NCI-H345 (cell line): ENCODE data around the gene GATA6.
A peak's percentile ranks its signal among the peaks of the same experiment; 100 is the strongest.

Experiments
- DNase-seq: peaks from one replicate; lab custom pipeline; 2025; lab: John Stamatoyannopoulos, UW

Gene GATA6

DNA sequence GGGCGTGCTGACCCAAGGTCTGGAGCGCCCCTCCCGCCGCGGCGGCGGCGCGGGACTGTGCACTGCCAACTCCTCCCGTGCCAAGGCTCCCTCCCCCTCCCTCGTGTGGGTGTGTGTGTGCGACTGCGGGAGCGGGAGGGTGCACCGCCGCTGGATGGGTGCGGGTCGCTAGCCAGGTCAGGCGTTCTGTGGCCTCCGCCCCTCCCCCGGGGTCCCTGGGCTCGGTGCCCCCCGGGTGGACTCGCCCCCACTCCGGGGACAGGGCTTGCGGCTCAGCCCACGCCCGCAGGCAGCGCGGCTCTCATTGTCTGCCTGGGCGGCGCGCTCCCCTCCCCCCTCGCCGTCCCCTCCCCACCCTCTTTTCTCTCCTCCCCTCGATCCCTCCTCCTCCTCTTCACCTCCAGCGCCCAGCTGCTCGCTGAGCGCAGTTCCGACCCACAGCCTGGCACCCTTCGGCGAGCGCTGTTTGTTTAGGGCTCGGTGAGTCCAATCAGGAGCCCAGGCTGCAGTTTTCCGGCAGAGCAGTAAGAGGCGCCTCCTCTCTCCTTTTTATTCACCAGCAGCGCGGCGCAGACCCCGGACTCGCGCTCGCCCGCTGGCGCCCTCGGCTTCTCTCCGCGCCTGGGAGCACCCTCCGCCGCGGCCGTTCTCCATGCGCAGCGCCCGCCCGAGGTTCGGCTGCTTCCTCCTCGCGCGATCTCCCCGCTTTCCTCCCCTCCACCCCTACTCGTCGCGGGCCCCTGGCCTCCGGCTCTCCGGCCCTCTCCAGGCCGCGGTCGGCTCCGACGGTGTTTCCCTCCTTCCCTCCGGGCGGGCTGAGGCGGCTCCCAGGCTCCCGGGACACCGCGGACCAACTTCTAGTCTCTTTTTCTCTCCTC is at the start of gene GATA6:
Gene GATA6, plus strand, starts transcription at position 579 of the 878 bp plus-strand sequence. CDS start 1,556 bp downstream, outside the sequence.
- DNase-seq: peak; percentile 37

DNA sequence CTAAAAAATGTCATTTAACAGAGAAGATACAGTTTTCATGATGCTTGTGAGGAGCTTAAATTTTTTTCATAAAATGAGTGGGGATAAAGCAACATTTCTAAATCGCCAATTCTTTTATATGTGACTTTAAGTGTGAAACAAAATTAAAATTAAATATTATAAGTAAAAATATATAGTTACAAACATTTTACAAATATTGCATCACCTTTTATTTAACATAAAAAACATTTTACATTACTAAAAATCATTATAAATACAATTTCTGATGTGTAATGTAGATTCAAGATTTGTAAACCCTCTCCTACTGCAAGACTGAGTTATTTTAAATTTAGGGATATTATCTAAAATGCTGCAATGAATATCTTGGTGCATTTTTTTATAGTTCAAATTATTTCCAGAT is 44.4 kb upstream of the GATA6 start:
- DNase-seq: no peak

DNA sequence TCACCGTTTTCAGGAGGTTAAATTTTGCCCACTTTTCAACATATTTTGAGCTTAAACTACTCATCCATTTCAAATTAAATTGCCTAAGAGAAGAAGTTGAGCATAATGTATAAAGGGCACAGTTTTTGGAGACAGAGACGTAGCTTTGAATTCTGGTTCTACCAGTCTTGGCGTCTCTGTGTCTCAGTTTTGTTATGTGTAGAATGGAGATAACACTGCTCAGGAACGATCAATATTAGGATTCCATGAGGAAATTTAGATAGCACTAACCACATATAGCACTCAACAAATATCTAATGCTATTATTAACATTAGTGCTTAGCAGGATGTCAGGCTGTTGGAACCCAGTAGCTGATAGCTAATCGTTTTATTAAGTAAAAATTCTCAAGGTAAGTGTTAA is 40.4 kb upstream of the GATA6 start:
- DNase-seq: no peak

DNA sequence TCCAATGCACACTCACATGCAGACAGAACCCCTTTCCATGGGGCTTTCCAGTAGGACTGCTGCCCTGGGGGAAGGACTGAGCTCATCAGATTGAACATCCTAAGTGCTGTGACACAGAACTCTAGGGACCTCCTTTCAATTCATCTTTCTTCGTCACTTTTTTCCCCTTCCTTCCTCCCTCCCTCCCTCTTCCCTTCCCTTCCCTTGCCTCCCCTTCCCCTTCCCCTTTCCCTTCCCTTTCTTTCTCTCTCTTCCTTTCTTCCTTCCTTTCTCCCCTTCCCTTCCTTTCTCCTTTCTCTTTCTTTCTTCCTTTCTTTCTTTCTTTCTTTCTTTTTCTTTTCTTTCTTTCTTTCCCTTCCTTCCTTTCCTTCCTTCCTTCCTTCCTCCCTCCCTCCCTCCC is 39.6 kb upstream of the GATA6 start:
- DNase-seq: no peak

DNA sequence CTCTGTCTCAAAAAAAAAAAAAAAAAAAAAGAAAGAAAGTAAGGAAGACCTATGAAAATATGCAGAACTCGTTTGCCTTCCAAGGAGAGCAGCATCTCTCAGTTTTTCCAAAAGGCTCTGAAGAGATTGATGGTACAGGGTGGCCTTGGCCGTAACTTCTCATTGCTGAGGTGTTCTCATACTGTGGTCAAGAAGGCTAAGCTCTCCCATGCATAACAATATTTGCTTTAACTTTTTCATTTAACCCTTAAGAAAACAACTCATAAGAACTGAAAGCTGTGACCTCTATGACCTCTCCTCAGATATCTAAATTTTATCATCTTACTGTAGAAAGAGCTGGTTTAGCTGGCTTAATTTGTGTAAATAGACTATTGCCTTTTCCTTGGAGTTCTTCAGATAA is 37.1 kb upstream of the GATA6 start:
- no peak for DNase-seq

DNA sequence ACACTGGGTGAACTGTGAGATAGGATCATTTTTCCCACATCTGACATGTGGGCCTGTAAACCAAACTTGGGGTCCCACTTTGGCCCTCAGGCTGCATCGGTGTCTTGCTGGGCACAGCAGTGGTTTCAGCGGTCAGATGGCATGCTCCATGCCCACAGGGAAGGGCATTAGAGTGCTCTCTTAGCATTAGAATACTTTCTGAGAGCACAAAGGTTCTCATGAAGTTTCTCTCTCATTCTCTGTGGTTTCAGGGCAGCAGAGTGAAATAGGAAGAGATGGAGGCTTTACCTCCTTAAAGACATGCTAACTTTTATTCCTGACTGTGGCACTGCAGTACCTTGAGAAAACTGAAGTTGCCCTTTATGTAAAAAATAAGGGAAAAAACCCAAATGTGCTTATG is 36.6 kb upstream of the GATA6 start:
- no peak for DNase-seq

DNA sequence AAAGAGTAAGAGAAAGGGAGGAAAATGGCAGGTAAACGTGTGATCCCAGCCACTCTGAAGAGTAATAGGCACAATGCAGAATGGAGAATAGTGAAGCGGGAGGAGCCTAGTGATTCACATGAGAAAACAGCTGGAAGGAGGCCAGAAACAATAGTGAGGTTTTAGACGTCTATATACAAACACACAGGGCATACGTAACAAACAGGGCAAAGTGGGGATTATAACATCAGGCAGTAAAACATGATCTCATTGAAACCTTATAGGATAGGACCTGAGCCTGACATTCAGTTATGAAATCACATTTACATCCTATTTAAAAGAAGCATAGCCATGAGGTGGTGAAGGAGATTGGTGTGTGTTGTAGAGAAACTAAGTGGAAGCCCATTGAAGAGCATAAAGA is 33.0 kb upstream of the GATA6 start:
- no peak for DNase-seq

DNA sequence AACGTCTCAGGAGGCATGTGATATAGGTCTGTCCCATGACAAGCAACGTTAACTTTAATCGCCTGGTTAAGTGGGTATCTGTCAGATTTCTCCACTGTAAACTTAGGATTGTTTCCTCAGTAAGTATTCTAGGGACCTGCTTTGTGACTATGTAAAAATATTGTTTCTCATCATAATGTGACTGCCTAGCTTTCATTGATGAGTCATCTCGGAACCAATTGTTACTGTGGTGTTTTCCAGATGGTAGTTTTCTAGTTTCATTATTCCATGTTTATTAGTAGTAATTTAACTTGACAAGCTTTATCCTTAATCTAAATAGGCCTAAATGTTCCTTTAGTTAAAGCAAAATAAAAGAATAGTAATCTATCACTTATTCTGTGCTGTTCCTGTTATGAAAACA is 28.2 kb upstream of the GATA6 start:
- no peak for DNase-seq

DNA sequence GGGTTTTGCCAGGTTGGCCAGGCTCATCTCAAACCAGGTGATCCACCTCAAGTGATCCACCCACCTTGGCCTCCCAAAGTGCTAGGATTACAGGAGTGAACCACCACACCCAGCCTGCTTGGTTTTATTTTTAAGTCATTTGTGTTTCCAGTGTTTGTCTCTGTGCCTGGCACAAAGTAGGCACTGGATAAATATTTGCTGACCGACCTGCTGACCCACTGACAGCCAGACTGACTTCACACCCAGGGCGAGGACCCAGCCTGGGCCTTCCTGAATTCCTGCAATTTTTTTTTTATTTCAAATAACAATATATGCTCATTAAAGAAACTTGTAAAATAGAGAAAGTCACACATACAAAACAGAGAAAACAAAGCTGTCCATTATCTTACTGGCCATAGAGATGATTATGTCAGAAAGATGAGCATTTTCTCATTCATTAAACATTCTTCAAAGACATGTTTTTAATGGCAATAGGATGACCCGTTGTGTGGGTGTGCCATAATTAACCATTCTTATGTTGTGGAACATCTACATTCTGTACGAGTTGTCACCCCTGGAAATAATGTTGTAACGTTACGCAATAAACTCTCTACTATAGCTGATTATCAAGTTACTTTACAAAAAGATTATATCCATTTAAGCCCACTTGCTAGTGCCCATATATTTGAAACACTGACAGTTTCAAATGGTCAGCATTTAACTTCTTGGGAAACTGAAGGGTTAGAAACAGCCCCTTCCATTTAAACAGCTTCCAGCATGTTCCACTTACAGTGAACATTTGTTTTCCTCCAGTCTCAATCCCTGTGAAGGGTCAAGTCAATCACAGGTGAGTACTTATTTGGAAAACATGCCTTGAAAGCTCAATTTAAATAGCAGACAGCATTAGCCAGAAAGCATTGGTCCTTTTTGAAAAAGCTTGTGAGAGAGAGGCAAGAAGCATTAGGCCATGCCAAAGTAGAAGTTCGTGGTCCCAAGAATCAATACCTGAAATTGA is 25.7 kb upstream of the GATA6 start:
- DNase-seq: no peak

DNA sequence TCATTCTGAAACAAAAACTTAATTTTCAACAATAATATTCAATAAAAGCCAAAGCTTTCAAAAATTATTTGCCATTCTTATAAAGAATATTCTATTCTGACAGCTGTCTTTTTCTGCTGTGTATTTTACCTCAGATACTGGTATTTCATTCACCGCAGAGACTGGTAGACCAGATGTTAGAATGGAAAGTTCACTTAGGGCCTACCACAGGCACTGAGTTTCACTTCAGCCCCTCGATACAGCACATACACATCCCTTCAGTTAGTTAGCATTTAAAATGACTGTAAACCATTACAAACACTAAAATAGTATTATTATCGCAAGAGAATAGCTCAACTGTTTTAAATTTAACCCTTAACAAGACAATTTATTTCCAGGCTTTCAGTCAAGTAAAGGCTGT is 24.2 kb upstream of the GATA6 start:
- no peak for DNase-seq

DNA sequence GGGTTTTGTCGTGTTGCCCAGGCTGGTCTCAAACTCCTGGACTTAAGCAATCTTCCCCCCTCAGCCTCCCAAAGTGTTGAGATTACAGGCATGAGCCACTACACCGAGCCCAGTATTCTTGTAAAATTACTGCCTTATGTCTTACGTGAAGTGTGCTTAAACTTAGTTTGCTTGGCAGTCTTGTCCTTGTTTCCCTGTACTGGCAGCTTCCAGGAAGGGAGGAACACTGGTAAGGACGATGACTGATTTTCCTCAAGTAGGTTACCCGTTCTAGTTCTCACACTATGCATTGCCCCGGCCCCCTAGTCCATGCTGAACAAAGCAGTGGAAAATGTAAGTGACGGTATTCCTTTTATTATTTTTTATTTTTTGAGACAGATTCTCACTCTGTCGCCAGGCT is 19.7 kb upstream of the GATA6 start:
- DNase-seq: no peak

DNA sequence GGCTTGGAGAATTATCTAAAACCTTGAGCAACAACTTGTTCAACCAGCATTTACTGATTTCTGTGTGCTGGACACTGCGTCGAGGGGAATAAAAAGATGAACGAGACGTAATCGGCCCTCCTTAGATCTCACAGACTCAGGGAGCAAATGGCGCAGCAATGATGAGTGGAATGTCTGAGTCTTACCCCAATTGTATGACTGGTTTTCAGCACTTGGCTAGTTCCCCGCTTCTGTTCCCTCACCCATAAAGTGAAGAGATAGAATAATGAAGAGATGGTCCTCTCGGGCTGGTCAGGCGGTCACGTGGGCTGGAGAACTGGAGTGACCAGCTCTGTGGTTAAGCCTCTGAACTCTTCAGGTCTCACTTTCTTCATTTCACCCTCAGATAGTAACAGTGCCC is 17.3 kb upstream of the GATA6 start:
- DNase-seq: no peak

DNA sequence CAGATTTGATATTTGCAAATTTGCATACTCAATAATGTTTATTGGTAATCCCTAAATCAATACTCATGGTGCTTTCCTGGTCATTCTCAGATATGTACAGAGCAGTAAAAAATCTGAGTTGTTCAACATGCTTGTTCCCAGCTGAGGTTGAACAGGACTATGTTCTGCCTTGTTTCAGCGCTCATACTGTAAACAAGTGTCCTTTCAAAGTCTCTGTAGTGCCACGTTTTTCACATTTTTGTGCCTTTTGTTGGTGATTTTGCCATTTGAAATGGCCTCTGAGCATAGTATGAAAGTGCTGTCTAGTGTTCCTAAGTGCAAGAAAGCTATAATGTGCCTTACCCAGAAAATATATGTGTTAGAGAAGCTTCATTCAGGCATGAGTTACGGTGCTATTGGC is 16.0 kb upstream of the GATA6 start:
- DNase-seq: no peak

DNA sequence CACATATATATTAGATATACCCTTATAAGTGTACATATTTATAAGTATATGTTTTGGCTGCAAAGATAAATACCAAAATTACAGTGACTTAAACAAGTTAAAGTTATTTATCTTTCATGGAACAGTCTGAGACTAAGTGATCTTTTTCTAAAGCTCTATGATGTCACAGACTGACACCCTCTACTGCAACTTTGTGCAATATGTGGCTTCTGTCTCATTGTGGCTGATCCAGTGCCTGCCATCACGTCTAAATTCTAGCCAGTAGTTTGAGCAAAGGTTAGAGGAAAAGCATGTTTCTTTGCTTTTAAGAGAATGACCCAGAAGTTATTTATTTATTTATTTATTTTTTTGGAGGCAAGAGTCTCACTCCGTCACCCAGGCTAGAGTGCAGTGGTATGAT is 13.8 kb upstream of the GATA6 start:
- DNase-seq: no peak

DNA sequence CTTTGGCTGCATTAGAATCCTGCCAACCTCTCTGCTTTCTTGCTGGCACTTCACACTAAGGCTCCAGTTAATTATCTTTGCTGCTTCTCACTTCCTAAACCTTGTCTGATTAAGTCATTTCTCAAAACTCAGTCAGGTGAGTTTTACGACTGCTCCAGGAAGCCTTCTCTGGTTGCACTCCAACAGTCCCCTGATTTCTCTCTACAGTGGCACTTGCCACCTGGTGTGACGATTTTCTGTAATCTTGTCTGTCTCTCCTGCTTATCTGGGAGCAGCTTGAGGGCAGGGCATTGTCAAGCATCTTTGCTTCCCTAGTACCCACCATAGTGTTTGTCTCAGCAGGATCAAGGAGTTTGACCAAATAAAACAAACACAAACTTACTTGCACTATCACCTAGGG is 10.4 kb upstream of the GATA6 start:
- DNase-seq: no peak

DNA sequence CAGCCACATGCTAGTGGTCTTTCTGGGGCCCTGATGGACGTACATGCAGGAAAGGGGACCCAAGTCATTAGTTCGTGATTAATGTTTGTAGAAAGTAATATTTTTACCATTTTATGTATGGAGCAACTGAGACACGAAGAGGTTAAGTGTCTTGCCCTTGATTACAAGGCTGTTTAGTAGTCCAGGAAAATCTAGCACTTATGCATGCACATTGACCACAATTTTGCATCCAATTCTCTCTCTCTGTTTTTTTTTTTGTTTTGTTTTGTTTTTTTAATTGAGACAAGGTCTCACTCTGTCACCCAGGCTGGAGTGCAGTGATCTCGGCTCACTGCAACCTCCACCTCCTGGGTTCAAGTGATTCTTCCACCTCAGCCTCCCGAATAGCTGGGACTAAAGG is 8.3 kb upstream of the GATA6 start:
- DNase-seq: no peak

DNA sequence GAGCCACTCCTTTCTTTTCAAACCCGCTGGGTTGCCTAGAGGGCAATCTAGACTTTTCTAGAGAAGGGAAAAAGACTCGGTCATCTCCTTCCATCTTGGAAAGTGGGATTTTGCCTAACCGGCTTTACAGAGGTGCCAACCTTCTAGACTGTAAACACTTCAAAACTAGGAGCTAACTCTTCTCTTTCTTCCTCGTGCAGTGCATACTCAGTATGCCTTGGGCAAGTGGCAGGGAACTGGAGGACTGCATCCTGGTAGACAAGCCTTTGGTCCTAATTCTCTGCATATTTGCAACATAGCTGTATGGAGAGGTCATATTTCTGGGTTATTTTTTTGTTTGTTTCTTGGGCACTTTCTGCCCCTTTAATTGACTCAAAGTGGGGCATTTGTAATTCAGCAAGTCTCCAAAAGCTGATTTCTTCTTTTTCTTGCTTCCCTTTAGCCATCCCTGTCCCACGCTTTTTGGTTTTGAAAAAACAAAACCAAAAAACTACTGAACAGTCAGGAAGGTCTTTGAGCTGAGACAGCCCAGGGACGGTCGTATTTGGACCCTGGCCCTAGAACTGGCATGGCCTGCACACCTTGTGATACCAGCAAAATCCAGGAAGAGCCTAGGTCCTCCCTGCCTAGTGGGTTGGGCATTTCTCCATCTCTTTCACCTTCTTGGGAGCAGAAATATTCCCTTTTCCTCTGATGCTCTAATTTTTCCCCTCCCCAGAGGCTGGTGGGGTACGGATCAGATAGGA is 5.8 kb upstream of the GATA6 start:
- no peak for DNase-seq

DNA sequence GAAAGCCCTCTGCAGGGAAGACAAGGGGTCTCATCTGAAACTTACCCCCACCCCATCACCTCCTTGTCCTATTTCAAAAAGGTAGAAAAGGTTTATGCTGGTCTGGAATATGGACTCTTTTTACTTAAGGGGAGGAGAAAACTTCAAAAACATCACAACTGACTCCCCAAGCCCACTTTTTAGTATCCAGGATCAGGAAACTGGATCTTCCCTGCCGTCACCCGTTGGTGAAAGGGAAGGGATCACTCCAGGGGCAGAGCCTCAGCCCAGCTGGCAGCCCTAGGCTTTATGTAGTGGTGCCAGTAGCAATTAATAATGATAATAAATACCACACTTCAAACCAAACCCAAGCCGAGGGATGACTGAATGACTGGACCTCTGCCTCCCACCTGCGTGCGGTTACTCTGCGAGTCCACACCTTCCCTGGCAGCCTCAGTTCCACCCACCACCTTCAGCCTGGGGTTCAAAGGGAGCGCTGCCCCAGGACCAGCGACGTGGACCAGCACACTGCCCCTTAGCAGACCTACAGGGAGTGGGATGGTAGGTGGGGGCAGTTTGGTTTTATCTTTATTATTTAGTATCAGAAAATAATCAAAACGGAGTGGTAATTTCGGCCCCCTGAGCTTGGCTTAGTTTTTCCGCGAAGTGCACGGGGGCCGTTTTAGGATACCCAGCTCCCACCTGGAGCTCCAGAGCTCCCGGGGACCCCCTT is 4.9 kb upstream of the GATA6 start:
- DNase-seq: no peak

DNA sequence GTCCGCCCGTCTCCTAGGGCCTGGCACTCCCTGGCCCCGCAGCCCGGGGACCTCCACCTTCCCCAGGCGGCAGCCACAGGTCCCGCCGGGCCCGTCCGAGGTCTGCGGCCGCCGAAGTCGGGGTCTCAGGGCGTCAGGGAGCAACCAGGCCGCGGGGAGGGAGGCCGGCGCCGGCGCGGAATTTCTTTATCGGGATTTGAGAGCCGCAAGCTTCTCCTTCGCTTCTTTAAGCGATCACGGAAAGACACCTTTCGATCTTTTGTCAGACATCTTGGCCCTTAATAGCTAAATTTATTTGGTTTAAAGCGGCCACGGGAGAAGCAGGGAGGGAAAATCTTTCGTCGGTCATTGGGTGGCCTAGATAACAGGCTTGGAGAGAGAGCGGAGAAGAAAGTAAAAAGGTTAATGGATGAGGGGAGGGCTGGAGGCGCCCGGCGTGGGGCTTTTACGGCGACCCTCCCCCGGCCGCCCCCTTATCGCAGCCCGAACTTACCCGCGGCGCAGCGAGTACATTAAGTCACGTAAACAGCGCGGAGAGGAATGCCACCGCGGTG is 4.3 kb upstream of the GATA6 start:
- no peak for DNase-seq

DNA sequence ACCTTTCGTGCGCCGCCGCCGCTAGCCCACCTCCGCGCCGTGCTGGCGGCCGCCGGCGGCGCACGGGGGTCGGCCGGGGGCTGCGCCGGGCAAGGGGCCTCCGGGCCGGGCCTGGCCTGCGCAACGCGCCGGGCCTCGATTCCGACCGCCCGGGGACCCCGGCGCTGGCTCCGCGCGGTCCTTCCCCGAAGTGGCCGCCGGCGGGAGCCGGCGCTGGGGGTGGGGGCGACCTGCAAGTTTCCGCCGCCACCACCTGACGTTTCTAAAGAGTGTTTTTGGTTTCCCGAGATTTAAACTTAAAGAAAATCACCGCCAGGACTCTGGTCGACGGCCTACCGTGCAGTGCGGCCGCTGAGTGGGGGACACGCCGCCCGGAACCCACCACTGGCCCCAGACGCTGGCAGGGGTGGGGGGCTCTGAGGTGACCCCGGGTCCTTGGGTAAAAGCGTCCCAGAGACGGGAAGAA is 3.8 kb upstream of the GATA6 start:
- DNase-seq: no peak
